Mucosa of rectum (tissue), 2 donors: ENCODE data around the gene GRIK3.

Source experiments
- H3K27ac ChIP-seq, 2 donors: one replicate each; pipeline ENCODE4 v1.7.0; 2013; ENCODE audit warnings: inconsistent platforms in 2 of 2, low read depth in 2 of 2, low read length in 2 of 2
- H3K27me3 ChIP-seq, 2 donors: one replicate each; pipeline ENCODE4 v1.7.0; 2013; ENCODE audit warnings: low read length in 2 of 2; ENCODE audit not compliant: control insufficient read depth in 2 of 2, insufficient read depth in 2 of 2
- H3K36me3 ChIP-seq, 2 donors: one replicate each; pipeline ENCODE4 v1.7.0; 2013; ENCODE audit warnings: low read length in 2 of 2; ENCODE audit not compliant: control insufficient read depth in 2 of 2, insufficient read depth in 2 of 2
- H3K4me1 ChIP-seq, 2 donors: one replicate each; pipeline ENCODE4 v1.7.0; 2013; ENCODE audit warnings: low read length in 2 of 2, mild to moderate bottlenecking in 1 of 2; ENCODE audit not compliant: control insufficient read depth in 2 of 2, insufficient read depth in 2 of 2
- H3K4me3 ChIP-seq, 2 donors: one replicate each; pipeline ENCODE4 v1.7.0; 2013; ENCODE audit warnings: low read length in 2 of 2
- H3K9ac ChIP-seq, 2 donors: one replicate each; pipeline ENCODE4 v1.7.0; 2013; ENCODE audit warnings: low read length in 2 of 2, low read depth in 1 of 2, mild to moderate bottlenecking in 1 of 2
- H3K9me3 ChIP-seq, 2 donors: one replicate each; pipeline ENCODE4 v1.7.0; 2013; ENCODE audit warnings: low read length in 2 of 2; ENCODE audit not compliant: control insufficient read depth in 2 of 2
- donor health status: healthy.
- donor health status: Normal muscosa, but diverticular disease.

GRIK3 gene

DNA sequence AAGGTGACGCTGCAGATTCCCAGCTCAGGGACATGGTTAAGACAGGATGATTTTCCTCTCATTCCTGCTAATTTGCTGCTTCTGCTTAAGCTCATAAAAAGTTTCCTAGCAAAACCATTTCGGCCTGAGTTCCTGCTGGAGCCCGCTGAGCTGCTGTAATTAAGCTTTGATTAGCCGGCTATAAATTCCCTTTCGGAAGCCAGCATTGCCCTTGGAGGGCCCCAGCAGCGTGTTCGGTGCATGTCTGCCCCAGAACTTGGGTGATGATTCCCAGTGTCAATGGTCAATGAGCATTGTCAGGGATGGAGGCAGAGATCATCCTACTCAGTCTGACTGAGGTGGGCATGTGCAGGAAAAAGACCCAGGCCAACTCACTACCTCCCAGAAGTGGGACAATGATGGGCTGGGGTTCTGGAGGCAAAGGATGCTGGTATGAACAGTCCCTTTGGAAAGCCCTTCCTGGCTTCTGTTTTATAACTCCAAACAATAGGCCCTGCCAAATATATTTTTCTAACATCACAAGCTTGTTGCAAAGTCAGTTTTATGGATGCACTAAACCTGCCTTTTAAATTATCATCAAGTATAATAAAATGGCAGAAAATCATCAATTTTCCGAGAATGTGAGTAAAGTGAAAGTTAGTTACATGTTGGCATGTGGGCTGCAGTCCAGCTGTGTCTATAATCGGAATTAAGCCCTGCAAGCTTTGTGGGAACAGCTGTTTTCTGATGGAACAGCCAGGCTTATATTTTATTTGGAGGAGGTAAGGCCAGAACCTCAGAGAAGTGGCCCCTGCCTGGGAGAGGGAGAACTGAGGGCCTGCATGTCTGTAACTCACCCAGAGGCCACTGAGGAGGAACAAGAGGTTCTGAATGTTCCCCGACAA is 257.1 kb downstream of the GRIK3 start:
- Histone ChIP-seq H3K4me1 (no peaks in the 10 kb centered on the region), H3K9ac (no peak overlapping the region), H3K9me3 (no peaks in the 10 kb centered on the region), H3K27ac (no peak overlapping the region), H3K4me3 (no peak overlapping the region), H3K27me3 (peaks cover 3 to 17% of the 10 kb centered on the region in 2 donors), H3K36me3 (no peaks in the 10 kb centered on the region)

DNA sequence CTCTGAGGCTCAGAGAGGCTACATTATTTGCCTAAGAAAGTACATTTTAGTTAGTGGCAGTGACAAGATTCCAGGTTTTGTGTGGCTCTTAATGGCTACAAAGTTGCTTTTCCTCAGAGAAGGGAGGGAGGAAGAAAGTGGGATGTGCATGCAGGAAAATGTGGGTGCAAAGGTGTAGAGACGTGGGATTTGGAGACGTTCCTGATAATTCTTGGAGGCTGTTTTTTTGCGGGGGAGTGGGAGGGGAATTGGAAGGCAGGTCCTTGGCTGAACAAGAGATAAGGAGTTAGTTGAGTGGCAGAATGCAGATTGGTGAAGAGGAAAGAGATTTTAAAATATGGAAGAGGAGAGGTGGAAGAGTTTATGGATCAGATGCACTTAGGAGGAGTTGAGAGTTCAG is 258.1 kb downstream of the GRIK3 start:
- Histone ChIP-seq H3K27ac (no peak overlapping the region), H3K4me1 (no peaks in the 10 kb centered on the region), H3K9ac (no peak overlapping the region), H3K4me3 (no peak overlapping the region), H3K9me3 (no peaks in the 10 kb centered on the region), H3K27me3 (peaks cover 7 to 19% of the 10 kb centered on the region in 2 donors), H3K36me3 (no peaks in the 10 kb centered on the region)

DNA sequence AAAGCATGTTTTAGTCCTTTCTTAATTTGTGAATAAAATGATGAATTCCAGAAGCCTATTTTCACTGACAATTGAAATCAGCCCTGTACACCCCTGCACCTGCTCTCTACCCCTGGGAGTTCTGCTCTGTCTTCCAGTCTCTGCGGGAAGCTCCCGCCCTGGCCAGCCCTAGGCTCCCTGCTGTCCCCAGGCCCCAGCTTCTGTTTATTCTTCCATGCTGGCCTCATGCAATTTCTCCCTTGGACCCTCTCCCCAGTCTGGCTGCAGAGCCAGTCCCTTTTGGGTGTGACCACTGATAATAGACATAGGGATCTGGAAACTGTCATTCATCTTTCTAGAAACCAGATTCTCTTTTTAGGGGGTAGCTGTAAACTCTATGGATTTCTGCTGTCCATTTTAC is 258.6 kb downstream of the GRIK3 start:
- Histone ChIP-seq H3K9me3 (no peaks in the 10 kb centered on the region), H3K4me1 (no peaks in the 10 kb centered on the region), H3K27me3 (peaks cover 7 to 22% of the 10 kb centered on the region in 2 donors), H3K4me3 (no peak overlapping the region), H3K36me3 (no peaks in the 10 kb centered on the region), H3K9ac (no peak overlapping the region), H3K27ac (no peak overlapping the region)

DNA sequence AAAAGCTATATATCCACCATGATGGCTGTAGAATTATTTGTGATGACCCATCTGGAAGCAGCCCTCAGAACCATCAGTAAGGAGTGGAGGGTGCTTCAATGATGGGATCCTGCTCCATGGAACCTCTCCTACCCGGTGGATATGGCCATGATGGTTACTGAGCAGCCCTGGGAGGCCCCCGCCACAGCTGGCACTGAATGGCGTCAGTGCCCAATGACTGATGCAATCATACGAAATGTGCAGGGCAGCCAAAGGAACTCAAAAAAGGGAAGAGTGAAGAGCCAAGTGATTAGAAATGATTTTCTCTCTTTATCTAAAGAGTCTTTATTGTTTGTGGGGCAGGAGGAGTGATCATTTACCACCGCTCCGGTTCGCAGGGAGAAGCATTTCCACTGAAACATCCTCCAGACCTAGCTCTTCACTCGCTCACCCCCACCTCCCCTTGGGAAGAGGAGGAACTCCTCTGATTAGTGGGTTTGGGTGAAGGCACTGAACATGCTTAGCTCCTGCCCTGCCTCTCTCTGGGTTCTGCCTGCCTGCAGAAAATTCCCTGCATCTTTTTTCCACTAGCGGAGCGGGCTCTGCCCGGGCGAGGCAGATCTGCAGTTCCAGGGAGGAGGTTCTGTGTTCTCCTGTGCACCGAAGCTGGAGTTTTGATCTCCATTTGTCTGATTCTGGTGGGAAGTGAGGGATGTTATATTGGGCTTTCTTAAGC is 260.3 kb downstream of the GRIK3 start:
- Histone ChIP-seq H3K27me3 (peaks cover 10 to 28% of the 10 kb centered on the region in 2 donors), H3K4me3 (no peak overlapping the region)

DNA sequence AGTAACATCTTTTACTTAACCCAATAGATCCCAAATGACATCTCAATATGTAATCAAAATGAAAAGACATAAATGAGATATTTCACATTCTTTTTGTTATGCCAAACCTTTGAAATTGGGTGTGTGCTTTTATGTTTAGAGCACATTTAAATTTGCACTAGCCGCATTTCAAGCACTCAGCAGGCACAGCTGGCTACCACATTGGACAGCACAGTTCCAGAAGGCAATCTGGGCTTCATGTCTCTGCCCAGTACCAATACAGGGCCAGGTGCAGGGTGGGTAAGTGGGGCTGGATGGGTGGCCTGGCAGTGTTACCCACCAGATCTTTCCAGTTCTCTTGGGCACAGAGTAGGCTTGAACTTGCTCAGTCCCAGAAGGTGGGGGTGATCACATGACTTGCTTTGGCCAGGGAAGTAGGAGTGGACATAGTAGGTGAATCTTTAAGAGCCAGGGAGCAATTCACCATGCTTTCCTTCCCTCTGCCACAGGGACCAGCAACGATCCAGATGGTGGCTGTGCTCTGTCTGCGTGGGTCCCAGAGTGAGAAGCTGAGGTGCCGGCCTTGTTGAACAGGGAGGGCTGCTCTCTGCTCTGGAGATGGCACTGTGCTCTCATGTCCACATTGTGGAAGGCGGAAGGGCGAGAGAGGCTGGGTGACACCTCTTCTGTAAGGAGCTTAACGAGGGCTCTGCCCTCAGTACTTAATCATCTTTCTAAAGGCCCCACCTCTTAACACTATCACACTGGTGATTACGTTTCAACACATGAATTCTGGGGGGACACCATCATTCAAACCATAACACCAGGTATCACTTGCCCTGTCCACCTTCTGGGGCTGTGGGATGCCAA is 261.4 kb downstream of the GRIK3 start:
- Histone ChIP-seq H3K9ac (no peak overlapping the region), H3K36me3 (no peaks in the 10 kb centered on the region), H3K27ac (no peak overlapping the region), H3K9me3 (no peaks in the 10 kb centered on the region), H3K4me3 (no peak overlapping the region), H3K27me3 (peaks cover 10 to 29% of the 10 kb centered on the region in 2 donors), H3K4me1 (no peaks in the 10 kb centered on the region)

More for the DNA sequence above, 260.3 kb downstream of the GRIK3 start:
- Histone ChIP-seq H3K27ac (no peak overlapping the region), H3K36me3 (no peaks in the 10 kb centered on the region), H3K9ac (no peak overlapping the region), H3K9me3 (no peaks in the 10 kb centered on the region), H3K4me1 (no peaks in the 10 kb centered on the region)

DNA sequence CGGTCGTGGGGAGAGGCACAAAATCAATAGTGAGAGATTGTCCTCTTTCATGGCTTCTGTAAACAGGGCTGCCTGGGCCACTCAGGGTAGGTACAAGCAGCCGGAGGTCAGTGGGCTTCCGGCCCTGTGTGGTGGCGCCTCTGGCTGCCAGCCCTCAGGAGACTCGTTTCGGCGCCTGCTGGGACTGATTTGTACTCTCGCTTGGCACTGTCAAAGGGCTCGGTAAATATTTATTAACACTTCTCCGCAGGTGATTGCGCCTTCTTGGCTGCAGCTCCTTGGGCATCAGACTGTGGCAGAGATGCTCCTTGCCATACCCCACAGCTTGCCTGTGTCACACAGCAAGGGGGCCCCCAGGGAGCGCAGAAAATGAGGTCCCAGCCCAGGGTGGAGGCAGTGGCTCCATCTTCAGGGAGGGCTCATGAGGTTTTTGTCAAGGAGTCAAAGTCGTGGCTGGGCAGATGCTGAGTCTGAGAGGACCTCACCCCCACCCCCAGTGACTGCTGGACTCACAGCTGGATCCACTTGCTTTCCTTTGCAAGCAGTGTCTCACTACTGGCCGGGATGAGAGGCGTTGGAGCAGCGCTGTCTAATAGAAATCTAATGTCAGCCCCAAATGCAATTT is 262.5 kb downstream of the GRIK3 start:
- Histone ChIP-seq H3K4me3 (no peak overlapping the region), H3K36me3 (no peaks in the 10 kb centered on the region), H3K4me1 (no peaks in the 10 kb centered on the region), H3K27me3 (peaks cover 10 to 25% of the 10 kb centered on the region in 2 donors), H3K9ac (no peak overlapping the region), H3K9me3 (no peaks in the 10 kb centered on the region), H3K27ac (no peak overlapping the region)

DNA sequence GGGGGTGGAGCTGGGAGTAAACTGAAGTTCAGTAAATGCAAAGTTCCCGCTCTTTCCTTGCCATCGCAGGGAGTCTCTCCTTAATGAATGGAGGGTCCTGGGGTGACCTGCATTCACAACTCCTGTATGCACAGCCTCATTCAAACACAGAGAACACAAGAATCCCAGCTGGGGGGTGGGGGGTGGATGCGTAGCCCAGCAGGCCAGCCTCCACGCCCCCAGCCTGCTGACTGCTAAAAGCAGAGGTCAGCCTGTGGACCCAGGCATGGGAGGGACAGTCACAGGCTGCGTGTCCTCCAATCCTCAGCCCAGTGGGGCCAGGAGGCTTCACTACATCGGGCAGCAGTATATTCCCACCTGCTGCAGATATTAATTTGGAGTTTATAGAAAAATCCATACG is 263.1 kb downstream of the GRIK3 start:
- H3K9me3 ChIP-seq, result no peaks in the 10 kb centered on the region
- H3K4me1 ChIP-seq, result no peaks in the 10 kb centered on the region
- no peak overlapping the region for H3K9ac ChIP-seq
- H3K4me3 ChIP-seq, result no peak overlapping the region
- H3K36me3 ChIP-seq, result no peaks in the 10 kb centered on the region
- H3K27me3 ChIP-seq, result peaks cover 10 to 24% of the 10 kb centered on the region in 2 donors
- no peak overlapping the region for H3K27ac ChIP-seq

DNA sequence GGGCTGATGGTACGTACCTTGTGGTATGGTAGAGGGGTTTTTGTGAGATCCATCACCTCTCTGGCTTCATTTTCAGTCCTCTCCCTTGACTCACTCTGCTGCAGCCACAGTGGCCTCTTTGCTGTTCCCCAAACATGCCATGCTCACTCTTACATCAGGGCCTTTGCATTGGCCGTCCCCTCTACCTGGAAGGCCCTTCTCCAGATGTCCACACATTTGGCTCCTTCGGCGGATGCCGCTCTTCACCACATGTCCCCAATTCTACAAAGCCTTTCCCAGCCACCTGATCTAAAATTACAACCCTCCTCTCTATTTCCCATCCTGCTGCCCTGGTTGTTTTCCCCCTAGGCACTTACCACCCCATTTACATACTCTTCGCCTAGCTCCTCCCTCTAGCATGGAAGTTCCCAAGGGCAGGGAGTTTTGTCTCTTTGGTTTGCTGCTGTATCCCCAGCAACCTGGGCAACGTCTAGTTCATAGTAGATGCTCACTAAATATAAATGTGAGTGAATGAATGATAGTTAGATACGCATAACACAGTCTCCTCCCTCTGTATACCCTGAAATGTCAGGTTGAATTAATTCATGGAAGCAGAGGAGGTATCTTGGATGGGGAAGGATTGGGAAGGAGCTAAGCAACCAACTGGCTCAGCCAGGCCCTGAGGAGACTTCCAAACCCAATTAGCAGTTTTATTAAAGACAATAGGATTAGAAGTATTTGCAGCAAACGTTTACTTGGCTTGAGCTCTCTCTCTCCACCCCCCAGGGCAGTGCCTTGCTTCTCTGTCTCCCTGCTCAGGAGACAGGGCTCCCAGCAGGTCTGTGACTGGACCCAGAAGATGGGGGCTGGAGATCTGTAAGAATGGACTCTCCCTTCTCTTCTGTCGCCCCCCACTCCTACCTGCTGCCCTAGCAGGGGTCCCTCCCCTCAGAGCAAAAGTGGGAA is 264.2 kb downstream of the GRIK3 start:
- Histone ChIP-seq H3K27me3 (peaks cover 10 to 24% of the 10 kb centered on the region in 2 donors), H3K9me3 (no peaks in the 10 kb centered on the region)

More for the DNA sequence above, 264.2 kb downstream of the GRIK3 start:
- H3K36me3 ChIP-seq, result no peaks in the 10 kb centered on the region
- H3K9ac ChIP-seq, result no peak overlapping the region
- no peak overlapping the region for H3K4me3 ChIP-seq
- no peaks in the 10 kb centered on the region for H3K4me1 ChIP-seq
- no peak overlapping the region for H3K27ac ChIP-seq
